HepG2 (cell line): Measurements from ENCODE around the gene SPTBN4.
"Not testable (repeated sequence)": the region's sequence is repeated elsewhere in the genome, so short reads cannot be mapped to it uniquely, and the experiment has no call there.

Source experiments
- SMAD1 ChIP-seq: sonication (generic); formaldehyde crosslinking; IDR thresholded peaks from 2 replicates; pipeline ENCODE4 v1.4.0; 2020; ENCODE audit warnings: missing genetic modification reagents, low read depth, mild to moderate bottlenecking, borderline replicate concordance
- USF2 ChIP-seq, 2 experiments: sonication (generic) in 1 of 2; formaldehyde crosslinking in 1 of 2; IDR thresholded peaks; 2 replicates each; pipeline versions ENCODE4 v1.5.1 to v1.6.1; 2011 to 2020; ENCODE audit warnings: borderline replicate concordance in 1 of 2, low read depth in 1 of 2, low read length in 1 of 2, mild to moderate bottlenecking in 1 of 2, missing genetic modification reagents in 1 of 2, moderate library complexity in 1 of 2
- ZNF737 ChIP-seq: sonication (generic); formaldehyde crosslinking; IDR thresholded peaks from 2 replicates; pipeline ENCODE4 v1.5.0; 2020; ENCODE audit warnings: missing genetic modification reagents, mild to moderate bottlenecking, borderline replicate concordance

- TF ChIP-seq USF2 (IDR thresholded peaks at IDR 0.05; ENCODE audit: low read depth, low read length); USF2 (CRISPR knock-in tag; IDR thresholded peaks at IDR 0.05; ENCODE audit: borderline replicate concordance); ZNF737; SMAD1 (CRISPR knock-in tag): not testable (repeated sequence)
These were observed 55.1 kb downstream of the SPTBN4 start for GRCh38 chr19:40521900-40522299.
